ENCODE results near the gene EDA2R.

Gene EDA2R, protein sequence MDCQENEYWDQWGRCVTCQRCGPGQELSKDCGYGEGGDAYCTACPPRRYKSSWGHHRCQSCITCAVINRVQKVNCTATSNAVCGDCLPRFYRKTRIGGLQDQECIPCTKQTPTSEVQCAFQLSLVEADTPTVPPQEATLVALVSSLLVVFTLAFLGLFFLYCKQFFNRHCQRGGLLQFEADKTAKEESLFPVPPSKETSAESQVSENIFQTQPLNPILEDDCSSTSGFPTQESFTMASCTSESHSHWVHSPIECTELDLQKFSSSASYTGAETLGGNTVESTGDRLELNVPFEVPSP

DNA sequence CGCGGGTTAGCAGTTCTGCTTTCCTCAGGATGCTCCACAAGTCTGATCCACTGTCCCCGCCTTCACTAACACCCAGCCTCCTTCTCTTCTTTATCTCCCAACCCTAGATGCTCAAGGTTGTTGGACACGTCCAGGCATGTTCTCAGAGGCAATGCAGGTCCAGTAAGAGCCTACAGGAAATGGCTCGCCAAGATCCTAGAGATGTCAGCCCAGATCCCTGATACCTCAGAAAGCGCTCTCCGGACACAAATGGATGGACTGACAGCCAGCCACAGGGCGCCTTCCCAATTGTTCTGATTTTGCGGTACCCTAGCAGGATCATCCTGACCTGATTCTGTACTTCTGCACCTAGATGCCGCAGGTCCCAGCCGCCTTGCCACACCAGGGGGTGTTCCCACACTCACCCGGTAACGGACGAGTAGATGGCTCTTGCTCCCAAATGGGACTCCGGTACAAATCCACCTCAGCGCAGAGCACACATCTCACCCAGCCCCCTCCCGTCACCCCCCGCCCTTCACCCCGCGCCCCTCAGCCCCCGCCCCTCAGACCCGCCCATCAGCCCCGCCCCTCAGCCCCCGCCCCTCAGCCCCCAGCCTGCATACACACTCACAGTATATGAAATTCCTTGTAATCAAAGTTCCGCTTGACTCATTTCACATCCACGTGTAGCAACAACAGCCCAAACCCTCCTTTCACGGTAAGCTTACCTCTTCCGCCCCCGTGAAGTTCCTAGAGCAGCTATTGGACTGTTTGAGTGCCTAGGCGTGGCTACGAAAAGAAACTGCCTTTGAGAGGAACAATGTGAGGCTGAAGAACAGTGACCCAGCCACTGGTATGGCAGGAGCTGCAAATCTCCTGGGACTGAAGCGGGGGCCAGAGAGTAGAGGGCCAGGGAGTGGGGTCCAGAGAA, at the start of gene EDA2R:
Gene EDA2R (minus strand): TSS at position 488 of the 910 bp plus-strand sequence. CDS start 23,058 bp downstream, outside the sequence.
- no peak for DNase-seq (ENCODE audit: low read depth)

DNA sequence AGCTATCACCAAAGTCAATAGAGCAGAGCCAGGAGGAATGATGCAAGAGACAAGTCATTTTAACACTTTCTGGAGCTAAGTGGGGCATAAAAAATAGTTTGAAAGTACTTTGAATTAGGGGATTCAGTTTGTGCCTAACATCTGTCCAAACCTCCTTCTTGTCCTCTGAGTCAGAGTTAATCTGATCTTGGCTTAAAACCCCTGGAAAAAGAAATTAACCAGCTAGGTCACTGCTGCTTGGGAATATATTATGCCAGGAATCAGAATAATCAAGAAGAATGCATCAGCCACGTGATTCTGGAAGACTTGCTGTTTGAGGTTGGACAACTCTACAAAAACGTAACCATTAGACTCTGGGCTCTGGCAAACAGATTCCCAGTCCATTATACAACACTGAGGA, 45.3 kb upstream of the EDA2R start:
- no peak for DNase-seq (ENCODE audit: low read depth)

DNA sequence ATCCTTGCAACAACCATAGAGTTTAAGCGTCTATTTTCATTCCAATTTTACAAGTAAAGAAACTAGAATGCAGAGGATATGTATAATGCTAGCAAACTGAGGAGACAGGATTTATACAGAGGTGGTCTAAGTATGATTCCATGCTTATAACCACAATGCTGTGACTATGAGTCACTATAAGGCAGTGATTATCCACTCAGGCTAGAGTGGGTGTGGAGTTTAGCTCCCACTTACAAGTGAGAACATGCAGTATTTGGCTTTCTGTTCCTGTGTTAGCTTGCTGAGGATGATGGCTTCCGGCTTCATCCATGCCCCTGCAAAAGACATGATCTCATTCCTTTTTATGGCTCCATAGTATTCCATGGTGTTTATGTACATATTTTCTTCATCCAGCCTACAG, 41.6 kb upstream of the EDA2R start:
- DNase-seq (ENCODE audit: low read depth), result no peak

DNA sequence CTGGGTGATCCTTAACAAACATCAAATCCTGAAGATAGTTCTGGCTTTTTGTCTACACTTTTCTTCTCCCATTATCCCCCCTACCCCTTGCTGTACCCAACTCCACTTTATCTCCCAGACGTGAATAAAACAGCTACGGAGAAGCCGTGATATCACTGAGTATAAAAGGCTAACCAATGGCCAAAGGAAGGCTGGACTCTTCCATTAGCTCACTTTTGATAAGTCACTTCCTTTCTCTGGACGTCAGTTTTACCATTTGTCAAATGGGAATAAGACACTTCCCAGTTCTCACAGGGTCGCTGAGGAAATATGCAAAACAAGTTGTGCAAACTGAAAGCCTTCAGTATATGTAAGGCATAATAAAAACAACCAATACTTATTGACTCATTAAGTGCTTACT, 38.6 kb upstream of the EDA2R start:
- no peak for DNase-seq (ENCODE audit: low read depth)

DNA sequence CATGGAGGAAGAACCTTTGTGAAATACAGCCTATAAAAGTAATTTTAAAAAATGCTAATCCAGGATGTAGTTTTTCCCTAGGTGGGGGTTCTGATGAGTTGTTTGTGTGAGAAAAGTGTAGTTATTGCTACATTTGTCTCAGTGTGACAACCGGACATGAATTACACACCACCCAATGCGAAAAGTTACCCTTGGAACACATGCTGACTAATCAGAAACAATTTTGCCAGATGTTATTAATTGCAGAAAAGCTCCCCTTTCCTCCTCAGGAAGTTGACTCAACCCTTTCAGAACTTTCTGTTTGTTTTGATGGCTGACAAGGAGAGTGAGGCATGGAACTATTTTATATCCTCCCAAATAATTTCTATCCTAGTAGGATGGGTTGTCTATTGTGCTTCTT, 38.1 kb upstream of the EDA2R start:
- no peak for DNase-seq (ENCODE audit: low read depth)

DNA sequence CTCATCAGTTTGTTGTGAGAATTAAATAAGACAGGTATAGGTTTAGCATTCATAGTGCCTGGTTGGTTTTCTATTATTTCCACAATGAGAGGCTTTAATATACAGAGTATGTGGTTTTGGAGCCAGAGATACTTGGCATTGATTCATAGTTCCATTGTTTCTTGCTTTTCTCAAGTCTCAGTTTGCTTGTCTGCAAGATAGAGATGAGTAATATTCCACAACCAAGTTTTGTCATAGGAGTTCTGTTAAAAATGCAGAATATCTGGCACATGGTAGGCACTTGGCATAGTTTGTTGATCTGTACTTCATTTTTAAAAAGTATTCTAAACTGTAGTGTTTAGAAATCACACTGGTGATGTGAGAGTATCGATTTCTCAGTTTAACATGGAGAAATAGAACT, 37.5 kb upstream of the EDA2R start:
- DNase-seq (ENCODE audit: low read depth), result no peak

DNA sequence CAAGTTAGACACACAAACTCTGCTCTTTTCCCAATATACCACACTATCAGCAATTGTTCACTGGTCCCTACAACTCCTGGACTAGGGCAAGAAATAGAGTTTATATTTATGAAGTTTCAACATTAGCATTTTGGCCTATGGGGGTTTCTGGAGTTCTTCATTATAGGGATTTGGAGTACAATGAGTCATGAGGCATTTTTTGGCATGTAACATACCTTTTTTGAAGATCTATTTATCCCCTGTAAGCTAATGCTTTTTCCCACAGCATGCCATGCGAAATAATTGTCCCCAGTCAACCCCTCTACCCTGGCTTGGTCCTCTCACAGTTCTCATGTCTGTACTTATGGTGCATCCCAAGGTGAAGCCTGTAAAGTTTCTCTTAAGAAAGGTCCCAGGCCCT, 36.7 kb upstream of the EDA2R start:
- no peak for DNase-seq (ENCODE audit: low read depth)

DNA sequence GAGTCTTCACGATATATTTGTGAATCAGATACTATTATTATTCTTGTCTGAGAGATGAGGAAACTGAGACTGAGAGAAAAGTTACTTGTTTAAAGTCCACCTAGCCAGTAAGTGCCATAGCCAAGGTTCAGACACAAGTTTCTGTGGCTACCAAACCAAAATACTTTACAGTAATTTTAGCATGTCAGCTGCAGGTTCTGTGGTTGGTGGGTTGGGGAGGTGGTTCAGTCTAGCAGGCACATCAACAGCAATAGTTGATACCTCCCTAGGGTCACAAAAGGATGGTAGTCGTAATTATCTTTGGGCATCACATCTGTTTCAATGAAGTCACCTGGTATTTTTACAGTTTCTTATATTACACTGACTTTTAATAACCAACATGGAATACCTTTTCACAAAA, 35.6 kb upstream of the EDA2R start:
- DNase-seq (ENCODE audit: low read depth), result no peak

DNA sequence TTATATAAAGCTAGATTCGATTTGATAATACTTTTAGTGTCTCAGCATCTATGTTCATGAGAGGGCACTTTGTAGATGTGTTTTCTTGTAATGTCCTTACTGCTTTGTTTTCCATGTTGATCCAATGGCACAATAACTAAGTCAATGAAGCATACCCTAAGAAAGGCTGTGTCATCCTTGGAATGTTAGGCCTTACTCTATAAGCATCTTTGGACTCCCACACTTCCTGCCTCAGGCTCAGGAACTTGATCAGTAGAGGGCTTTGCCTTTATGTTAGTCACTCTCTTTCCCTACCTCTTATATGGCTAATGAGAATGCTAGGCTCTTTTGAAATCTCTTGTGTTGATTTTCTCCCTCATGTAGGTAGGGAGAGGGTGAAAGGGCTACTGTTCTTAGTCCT, 33.2 kb upstream of the EDA2R start:
- DNase-seq (ENCODE audit: low read depth), result no peak

DNA sequence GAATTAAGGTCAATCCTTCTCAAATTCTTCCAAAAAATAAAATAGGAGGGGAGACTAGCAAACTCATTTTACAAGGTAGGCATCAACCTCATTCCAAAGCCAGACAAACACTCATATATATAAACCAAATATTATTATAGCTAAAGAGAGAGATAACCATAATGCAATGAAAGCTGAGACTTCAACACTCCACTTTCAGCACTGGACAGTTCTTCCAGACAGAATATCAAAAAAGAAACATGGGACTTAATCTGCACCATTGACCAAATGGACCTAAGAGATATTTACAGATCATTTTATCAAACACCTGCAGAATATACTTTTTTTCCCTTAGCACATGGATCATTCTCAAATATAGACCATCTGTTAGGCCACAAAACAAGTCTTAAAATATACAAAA, 15.5 kb upstream of the EDA2R start:
- DNase-seq (ENCODE audit: low read depth), result no peak

DNA sequence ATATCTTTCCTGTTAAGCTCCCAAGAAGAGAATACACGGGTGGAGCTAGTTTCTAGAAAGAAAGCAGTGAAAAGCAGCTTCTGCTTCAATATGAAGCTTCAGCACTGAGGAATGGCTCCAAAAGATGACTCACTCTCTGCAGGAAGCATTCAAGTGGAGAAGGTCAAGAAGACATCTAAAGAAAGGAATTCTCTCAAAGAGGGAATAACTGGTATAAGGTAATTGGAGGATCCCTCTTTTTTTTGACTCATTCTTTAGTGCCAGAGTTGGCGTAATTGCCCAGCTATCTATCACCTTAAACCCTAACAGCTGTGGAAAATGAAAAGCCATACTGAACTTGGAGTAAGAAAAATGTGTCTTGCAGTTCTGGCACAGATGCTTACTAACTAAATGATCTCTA, 3.5 kb downstream of the EDA2R start:
- DNase-seq (ENCODE audit: low read depth), result no peak

DNA sequence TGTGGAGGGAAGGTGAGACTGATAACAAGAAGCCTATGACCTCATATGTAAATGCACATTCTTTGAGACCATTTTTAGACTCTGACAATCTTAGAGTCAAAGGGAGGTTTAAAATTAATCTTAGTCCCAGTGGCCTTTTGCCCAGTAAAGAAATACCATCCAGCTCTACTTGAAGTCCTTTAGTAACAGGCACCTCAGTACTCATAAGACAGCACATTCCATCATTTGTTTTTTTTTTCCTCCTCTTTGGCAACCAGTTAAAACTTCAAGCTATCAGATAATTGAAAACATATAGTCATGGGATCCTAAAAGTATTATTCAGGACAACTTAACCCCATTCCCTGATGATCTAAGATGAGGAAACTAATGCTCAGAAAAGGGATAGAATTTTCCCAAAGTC, 4.6 kb downstream of the EDA2R start:
- no peak for DNase-seq (ENCODE audit: low read depth)

DNA sequence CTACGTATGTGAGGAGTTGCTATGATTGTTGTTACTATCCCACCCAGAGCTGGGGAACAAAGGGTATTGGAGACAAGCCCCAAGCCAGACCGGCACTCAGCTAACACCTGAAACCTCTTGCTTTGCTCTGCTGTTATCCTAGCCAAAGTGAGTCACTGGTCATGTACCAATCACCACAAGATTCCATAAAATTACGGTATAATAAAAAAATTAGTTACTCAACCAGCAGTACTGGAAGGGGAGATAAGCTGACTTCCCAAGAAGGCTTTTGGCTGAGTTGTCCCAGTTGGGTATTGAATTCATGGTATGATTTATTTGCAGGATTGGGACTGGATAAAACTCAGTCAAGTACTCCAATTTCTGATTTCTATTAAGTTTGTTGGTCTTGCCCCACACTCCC, 5.3 kb downstream of the EDA2R start:
- DNase-seq (ENCODE audit: low read depth), result no peak

DNA sequence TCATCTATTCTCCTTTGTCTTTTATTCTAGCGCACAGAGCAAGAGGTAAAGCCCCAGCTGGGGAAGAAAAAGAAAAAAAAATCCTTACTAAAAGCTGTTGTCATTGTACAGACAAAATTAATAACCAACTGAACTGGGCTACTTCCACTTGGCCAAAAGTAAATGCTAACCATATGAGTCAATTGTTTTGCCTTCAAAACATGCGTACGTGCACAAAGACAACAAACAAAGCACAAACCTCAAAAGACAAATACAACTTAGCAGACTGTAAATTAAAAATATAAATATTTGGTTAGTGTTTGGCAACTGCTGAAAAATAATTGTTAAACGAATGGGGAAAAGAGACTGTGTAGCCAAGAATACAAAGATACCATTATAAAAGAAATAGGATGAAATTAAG, 5.9 kb downstream of the EDA2R start:
- DNase-seq (ENCODE audit: low read depth), result no peak

DNA sequence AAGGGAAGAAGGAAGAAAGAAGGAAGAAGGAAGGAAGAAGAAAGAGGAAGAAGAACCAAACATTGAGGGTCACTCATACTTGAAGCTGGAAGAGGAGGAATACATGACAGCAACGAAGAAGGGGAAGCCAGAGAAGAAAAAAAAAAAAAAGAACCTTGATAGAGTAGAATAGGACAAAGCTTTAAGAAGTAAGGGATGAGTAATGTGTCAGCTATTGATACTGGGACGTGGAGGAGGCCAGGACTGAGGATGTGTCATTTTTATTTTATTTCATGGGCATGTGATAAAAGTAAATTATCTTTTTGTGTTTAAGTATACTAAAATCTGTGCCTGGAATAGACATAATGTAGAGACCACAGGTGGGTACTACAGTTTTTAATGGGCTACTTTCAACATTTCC, 6.4 kb downstream of the EDA2R start:
- DNase-seq (ENCODE audit: low read depth), result no peak

DNA sequence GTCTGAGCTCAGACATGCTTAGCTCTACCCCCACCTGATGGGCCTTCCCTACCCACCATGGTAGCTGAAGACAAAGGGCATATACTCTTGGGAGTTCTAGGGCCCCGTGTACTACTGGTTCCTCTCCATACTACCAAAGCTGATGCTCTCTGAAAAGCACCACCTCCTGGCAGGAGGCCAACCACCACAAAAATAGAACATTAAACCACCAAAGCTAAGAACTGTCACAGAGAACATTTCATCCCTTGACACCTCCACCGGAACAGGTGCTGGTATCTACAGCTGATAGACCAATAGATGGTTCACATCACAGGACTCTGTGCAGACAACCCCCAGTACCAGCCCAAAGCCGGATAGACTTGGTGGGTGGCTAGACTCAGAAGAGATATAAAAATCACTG, 13.4 kb downstream of the EDA2R start:
- no peak for DNase-seq (ENCODE audit: low read depth)

DNA sequence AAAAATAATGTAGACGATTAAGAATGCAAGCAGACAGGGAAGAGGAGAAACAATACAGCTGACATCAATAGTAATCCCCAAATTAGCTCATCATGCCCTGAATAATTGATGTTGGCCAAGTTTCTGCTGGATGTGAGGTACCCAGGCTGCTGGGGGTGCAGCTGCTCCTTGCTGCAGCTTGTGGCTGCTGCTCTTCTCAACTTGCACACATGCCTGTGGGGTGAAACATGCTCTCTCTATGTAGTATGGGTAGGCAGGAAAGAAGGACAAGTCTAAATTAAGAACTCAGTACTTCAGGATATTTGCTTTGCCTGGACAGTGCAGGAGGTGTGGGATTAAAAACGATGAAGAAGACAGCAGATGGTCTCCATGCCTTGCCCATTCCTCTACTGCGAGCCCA, 16.7 kb downstream of the EDA2R start:
- no peak for DNase-seq (ENCODE audit: low read depth)

DNA sequence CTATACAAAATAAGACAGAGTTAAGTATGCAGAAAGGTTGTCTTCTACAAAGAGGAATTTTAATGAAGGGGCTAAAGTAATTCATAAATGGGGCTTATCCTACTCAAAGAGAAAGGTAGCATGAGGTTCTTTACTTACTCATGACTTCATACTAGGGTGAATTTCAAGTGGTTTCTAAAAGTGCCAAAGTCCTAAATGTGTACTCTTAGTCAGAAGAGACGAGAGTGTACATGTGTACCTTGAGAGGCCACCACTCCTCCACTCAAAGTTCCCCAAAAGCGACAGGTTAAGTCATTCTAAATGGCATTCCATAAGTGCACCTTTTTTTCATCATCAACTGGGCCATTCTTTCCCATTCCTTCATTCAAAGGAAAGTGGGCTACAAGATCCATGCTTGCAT, 21.9 kb downstream of the EDA2R start:
- no peak for DNase-seq (ENCODE audit: low read depth)

DNA sequence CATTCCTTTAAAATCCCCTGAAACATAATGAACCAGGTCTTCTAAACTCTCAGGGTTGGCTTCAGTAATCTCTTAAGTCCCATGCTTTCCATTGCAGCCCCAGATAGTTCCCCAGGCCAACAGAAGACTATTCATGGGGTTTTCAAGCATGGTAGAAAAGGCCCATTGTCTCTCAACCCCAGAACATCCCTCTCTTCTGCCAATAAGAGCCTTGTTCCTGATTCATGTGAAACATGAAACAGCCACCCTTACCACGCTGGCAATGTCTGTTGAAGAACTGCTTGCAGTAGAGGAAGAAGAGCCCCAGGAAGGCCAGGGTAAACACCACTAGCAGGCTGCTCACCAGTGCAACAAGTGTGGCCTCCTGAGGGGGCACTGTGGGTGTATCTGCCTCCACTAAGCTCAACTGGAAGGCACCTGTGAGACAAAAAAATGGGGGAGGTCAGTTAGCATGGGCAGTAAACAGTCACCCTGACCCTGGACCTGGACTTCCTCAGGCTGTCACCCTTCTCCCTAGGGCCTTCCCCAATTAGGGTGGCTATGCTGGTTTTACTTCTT, 36.4 kb downstream of the EDA2R start:
- no peak for DNase-seq (ENCODE audit: low read depth)

DNA sequence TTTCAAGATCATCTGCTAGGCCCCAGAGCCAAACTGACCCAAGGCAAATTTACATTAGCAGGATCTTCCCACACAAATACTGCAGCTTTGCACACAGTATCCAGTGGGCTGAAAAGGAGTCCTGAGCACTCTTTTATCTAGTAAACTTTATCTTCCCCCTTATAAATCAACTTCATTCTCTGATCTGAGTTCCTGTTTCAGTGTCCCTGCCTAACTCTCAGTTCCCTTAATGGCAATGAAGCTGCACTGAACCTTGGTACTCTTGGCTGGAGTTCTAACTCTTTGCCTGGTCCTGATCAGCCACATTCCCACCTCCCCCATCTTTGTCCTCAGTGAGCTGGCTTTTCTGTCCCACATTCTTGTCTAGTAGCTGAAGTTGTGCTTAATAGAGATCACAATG, 37.4 kb downstream of the EDA2R start:
- DNase-seq (ENCODE audit: low read depth), result no peak

DNA sequence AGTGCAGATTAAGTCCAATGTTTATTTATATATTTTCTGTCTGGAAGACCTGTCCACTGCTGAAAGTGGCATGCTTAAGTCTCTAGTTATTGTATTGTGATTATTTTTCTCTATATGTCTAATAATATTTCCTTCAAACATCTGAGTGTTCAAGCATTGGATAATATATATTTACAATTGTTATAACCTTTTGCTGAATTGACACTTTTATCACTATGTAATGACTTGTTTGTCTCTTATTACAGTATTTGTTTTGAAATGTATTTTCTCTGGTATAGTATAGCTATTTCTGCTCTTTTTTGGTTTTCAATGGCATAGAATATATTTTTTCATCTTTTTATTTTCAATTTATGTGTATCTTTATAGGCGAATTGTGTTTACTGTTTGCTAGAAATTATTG, 59.7 kb downstream of the EDA2R start:
- DNase-seq (ENCODE audit: low read depth), result no peak

DNA sequence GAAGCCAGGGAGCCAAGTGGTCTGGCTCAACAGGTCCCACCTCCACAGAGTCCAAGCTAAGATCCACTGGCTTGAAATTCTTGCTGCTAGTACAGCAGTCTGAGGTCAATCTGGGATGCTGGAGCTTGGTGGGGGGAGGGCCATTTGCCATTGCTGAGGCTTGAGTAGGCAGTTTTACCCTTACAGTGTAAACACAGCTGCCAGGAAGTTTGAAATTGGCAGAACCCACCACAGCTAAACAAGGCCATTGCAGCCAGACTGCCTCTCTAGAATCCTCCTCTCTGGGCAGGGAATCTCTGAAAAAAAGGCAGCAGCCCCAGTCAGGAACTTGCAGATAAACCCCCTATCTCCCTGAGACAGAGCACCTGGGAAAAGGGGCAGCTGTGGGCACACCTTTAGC, 84.9 kb downstream of the EDA2R start:
- DNase-seq (ENCODE audit: low read depth), result no peak

DNA sequence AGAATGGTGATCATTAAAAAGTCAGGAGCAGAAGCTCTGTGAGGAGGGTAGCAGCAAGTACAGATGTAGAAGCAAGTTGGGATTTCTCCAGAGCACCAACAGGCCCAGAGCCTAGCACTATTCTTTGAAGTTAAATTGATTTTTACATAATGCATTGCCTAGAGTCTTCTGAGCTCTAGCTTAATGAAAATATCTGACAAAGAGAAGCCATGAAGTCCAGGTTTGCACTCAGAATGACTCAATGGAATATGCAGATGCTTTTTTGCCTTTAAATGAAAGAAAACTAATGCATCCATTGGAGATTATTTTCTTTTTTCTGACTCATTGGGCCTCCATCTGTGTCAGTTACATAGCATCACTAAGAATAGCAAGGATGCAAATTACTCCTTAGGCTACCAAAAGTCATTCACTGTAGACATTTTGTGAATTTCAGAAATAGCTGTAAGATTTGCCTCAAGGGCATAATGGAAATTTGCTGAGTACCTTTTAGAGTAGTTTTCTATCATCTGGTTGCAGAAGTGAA, 91.0 kb downstream of the EDA2R start:
- DNase-seq (ENCODE audit: low read depth), result no peak
